ENCODE data around the gene RELB. TPM values are rescaled to one million over a fixed set of nuclear protein-coding genes. Genes with fewer than 3 reads are reported as not detected.

RELB gene
- total RNA-seq, 1 donor from 2014 or later = 28.3 TPM

DNA sequence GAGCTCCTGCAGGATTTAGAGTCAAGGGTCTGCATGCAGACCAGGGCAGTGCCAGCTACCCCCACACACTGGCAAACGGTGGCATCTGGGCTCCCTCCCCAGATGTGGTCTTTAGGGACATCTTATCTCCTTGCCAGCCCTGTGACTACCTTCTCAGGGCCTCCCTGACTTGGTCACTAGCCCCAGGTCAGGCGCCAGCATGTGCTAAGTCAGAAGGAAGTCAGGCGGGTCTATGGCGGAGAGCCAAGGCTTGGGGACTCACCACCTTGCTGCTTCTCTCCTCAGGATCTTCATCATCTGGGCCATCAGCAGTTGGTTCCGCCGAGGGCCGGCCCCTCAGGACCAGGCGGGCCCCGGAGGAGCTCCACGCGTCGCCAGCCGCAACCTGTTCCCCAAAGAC, 28.5 kb upstream of the RELB start:
- TF ChIP-seq, protein P1, sequence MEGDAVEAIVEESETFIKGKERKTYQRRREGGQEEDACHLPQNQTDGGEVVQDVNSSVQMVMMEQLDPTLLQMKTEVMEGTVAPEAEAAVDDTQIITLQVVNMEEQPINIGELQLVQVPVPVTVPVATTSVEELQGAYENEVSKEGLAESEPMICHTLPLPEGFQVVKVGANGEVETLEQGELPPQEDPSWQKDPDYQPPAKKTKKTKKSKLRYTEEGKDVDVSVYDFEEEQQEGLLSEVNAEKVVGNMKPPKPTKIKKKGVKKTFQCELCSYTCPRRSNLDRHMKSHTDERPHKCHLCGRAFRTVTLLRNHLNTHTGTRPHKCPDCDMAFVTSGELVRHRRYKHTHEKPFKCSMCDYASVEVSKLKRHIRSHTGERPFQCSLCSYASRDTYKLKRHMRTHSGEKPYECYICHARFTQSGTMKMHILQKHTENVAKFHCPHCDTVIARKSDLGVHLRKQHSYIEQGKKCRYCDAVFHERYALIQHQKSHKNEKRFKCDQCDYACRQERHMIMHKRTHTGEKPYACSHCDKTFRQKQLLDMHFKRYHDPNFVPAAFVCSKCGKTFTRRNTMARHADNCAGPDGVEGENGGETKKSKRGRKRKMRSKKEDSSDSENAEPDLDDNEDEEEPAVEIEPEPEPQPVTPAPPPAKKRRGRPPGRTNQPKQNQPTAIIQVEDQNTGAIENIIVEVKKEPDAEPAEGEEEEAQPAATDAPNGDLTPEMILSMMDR (conservative IDR thresholded peaks at IDR 0.05; ENCODE audit: low read depth, low read length) = no peak
- no peak overlapping the region for H3K4me3 ChIP-seq (ENCODE audit: low read depth, low read length)
- no peak for DNase-seq (ENCODE audit: low read depth)

DNA sequence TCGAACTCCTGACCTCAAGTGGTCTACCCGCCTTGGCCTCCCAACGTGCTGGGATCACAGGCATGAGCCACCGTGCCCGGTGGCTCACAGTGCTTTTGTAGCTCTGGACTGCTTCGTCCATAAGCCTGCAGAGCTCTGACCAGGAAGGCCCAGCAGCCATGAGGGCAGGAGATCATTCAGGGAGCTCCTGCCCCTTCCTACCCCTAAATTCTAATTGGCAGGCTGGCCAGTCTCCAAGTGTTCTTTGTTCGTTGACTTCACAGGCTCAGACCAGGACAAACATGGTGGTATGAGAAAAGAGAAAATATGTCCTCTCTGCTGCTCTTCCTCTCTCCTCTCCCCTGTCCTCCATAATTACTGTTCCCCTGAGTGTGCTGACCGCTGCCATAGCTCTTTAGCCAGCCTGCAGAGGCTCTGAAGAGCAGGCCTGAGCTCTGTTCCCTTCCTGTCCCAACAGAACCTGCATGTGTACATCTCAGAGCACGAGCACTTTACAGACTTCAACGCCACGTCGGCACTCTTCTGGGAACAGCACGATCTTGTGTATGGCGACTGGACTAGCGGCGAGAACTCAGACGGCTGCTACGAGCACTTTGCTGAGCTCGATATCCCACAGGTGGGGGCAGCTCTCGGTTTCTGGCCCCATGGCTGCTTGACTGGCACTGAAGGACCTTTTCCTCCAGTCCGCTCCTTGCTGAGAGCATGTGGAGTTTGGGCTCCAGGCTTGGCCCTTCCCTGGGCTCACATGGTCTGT, 27.1 kb upstream of the RELB start:
- DNase-seq (ENCODE audit: low read depth) = no peak
- TF ChIP-seq, protein P1 (conservative IDR thresholded peaks at IDR 0.05; ENCODE audit: low read depth, low read length) = no peak
- no peak overlapping the region for H3K4me3 ChIP-seq (ENCODE audit: low read depth, low read length)

DNA sequence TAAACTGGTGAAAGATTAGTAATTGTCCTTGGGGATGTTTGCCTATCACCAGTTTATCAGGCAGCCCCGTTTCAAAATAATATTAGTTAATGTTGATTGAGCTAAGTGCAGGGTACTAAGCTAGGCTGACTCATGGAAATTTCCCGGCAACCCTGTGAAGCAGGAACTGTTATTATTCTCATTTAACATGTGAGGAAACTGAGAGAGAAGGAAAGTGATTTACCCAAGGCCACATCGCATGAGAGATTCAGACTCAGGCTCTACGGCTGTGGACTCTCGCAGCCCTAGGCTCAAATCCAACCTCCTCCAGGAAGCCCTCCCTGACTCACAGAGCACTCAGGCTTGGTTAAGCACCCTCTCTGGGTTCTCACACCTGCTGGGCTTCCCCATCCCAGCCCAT, 26.4 kb upstream of the RELB start:
- DNase-seq (ENCODE audit: low read depth) = no peak
- TF ChIP-seq, protein P1 (conservative IDR thresholded peaks at IDR 0.05; ENCODE audit: low read depth, low read length) = no peak
- no peak overlapping the region for H3K4me3 ChIP-seq (ENCODE audit: low read depth, low read length)

DNA sequence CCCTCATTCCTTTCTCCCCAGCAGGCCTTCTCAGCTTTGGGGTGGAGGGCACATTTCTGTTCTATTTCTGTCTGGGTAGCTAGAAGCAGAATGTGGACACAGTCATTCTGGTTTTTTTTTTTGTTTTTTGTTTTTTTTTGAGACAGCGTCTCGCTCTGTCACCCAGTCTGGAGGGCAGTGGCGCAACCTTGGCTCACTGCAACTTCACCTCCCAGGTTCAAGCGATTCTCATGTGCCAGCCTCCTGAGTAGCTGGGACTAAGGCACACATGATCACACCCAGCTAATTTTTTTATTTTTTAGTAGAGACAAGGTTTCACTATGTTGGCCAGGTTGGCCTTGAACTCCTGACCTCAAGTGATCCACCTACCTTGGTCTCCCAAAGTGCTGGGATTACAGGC, 25.8 kb upstream of the RELB start:
- TF ChIP-seq, protein P1 (conservative IDR thresholded peaks at IDR 0.05; ENCODE audit: low read depth, low read length) = no peak

DNA sequence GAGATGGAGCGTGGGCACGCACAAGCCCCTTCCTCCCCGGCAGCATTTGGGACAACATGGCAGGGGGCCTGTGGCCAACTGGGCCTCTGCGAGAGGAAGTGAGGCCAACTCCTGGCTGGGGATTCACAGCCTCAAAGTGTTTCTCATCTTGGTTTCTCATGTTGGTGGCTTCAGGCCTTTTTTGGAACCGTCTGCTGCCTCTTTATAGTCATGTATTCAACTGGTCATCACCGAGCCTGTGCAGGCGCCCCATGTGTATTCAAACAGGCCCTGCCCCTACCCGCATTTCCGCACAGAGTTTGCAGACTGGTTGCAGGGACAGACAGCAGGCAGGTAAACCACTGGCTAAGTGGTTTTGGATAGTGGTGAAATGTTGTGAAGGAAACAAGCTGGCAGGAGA, 17.3 kb upstream of the RELB start:
- no peak for DNase-seq (ENCODE audit: low read depth)
- TF ChIP-seq, protein P1 (conservative IDR thresholded peaks at IDR 0.05; ENCODE audit: low read depth, low read length) = no peak
- no peak overlapping the region for H3K4me3 ChIP-seq (ENCODE audit: low read depth, low read length)

More for the DNA sequence above, 25.8 kb upstream of the RELB start:
- H3K4me3 ChIP-seq (ENCODE audit: low read depth, low read length) = no peak overlapping the region
- DNase-seq (ENCODE audit: low read depth) = no peak

DNA sequence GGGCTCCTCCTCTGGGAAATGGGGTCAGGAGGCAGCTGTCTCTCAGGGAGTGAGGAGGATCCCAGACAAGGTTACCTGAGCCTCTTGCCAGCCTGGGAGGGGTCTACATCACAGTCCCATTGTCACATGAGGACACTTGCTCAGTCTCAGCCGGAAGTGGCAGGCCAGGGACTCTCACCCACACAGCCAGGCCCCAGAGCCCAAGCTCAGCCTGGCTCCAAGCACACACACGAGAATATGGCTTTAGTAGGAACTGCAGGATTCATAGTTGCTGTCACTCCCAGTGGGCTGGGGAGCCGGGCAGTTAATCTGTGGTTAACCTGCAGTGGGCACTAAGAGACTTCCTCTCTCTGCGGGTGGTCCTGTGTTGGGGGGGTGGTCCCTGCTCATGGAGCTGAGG, 15.8 kb upstream of the RELB start:
- TF ChIP-seq, protein P1 (conservative IDR thresholded peaks at IDR 0.05; ENCODE audit: low read depth, low read length) = no peak
- no peak overlapping the region for H3K4me3 ChIP-seq (ENCODE audit: low read depth, low read length)
- no peak for DNase-seq (ENCODE audit: low read depth)

DNA sequence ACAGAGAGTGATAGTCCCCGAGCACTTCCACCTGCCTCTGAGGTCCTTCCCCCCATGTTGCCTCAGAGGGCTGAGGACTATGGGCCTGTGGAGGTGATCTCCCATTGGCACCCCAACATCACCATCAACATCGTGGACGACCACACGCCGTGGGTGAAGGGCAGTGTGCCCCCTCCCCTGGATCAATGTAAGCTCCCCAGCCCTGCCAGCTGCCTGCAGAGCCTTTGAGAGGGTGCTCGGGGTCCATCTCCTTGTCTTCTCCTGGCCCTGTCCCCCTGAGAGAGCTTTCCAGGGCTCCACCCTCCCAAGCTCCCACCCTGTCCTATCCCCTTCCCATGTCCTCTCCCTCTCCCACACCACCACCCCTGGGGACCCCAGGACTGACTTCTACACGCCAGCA, 14.9 kb upstream of the RELB start:
- DNase-seq (ENCODE audit: low read depth) = no peak
- TF ChIP-seq, protein P1 (conservative IDR thresholded peaks at IDR 0.05; ENCODE audit: low read depth, low read length) = no peak
- H3K4me3 ChIP-seq (ENCODE audit: low read depth, low read length) = no peak overlapping the region
